Measurements from ENCODE around the gene C2orf49. TPM values are rescaled to one million over a fixed set of nuclear protein-coding genes. Genes with fewer than 3 reads are reported as not detected.

Gene C2orf49
- total and polyA plus RNA-seq, 2 donors (not counting 3 experiments of a cell fraction or from before 2014, with no cell fraction given): 4.6 to 15.0 TPM

GRCh38 chr2:105339414-105339813, 2.1 kb downstream of the C2orf49 start:
- no peak overlapping the region for H3K4me2 ChIP-seq (ENCODE audit: insufficient read depth, low read length)
- peaks cover 22% of the 10 kb centered on the region for H3K4me1 ChIP-seq (ENCODE audit: control insufficient read depth, extremely low read depth, insufficient read depth, low read length)
- FAIRE-seq (no peak), DNase-seq (ENCODE audit: low read depth, low spot score) (no peak)
- no TSS peak for BruUV-seq (replicated peaks)
- ChIA-PET CTCF (interaction anchor here (1.0 to 2.2 kb wide), 6 partner anchors 8 to 182 kb away, joined by 3 to 5 read pairs (median 4); no protein-coding TSS in a partner anchor), POLR2A (no interaction called here)
- no peak overlapping the region for H3K4me3 ChIP-seq (replicated peaks in 1 of 3; ENCODE audit: insufficient read depth in 1 of 3, low read depth in 1 of 3, low read length in 3 of 3)
- H3K9me3 ChIP-seq (replicated peaks; ENCODE audit: control insufficient read depth, insufficient read depth, low read length): no peaks in the 10 kb centered on the region
- no peak overlapping the region for H2AFZ ChIP-seq (ENCODE audit: low read depth, low read length)
- TF ChIP-seq JUN (IDR thresholded peaks at IDR 0.05; ENCODE audit: borderline replicate concordance, insufficient read depth, insufficient read length, low read depth) (no peak), MAX (IDR thresholded peaks at IDR 0.05; ENCODE audit: insufficient read depth, insufficient read length) (no peak), POLR2AphosphoS5 (IDR thresholded peaks at IDR 0.05; ENCODE audit: insufficient read depth, low read depth, low read length) (no peak), CTCF (IDR thresholded peaks at IDR 0.05; ENCODE audit: extremely low read depth in 1 of 2, insufficient read depth in 1 of 2, low read depth in 1 of 2, low read length in 2 of 2) (no peak), FOS (IDR thresholded peaks at IDR 0.05; ENCODE audit: borderline replicate concordance, insufficient read depth, low read length) (no peak), GATA2 (IDR thresholded peaks at IDR 0.05; ENCODE audit: insufficient read depth, insufficient read length, low read depth, low read length) (no peak), POLR2A (IDR thresholded peaks at IDR 0.05; ENCODE audit: low read depth, low read length) (no peak), MYC (IDR thresholded peaks at IDR 0.05; ENCODE audit: low read depth, low read length) (no peak), EZH2 (IDR thresholded peaks at IDR 0.05; ENCODE audit: borderline replicate concordance, low read depth, low read length, severe bottlenecking) (no peak)
- intact Hi-C loops (cut with micrococcal nuclease): no loop called here
- no peak overlapping the region for H3K9ac ChIP-seq (replicated peaks; ENCODE audit: extremely low read depth, insufficient read depth, low read length)
- H3K36me3 ChIP-seq (ENCODE audit: control insufficient read depth in 2 of 2, extremely low read depth in 1 of 2, insufficient read depth in 2 of 2, low read length in 2 of 2): peaks cover 9% of the 10 kb centered on the region in 2 experiments
- no peaks in the 10 kb centered on the region for H3K9me1 ChIP-seq (replicated peaks; ENCODE audit: control insufficient read depth, extremely low read depth, insufficient read depth, low read length)
- no peak overlapping the region for H3K27ac ChIP-seq (ENCODE audit: insufficient read depth, low read depth, low read length)
- dilution Hi-C loops (cut with MboI; ENCODE audit: extremely low pct_ligation_motif_present, low sequenced_read_pairs): no loop called here
- no peaks in the 10 kb centered on the region for H4K20me1 ChIP-seq (replicated peaks; ENCODE audit: control insufficient read depth, extremely low read depth, insufficient read depth, low read length)
- H3K79me2 ChIP-seq (ENCODE audit: control insufficient read depth, insufficient read depth, low read length): peaks cover 31% of the 10 kb centered on the region
- no peaks in the 10 kb centered on the region for H3K27me3 ChIP-seq (ENCODE audit: control insufficient read depth in 2 of 2, insufficient read depth in 2 of 2, low read length in 2 of 2)

Data from endothelial cell of umbilical vein (primary cell).